GM21360 (cell line): ENCODE measurements around the gene PSMC3IP.
"Not testable (repeated sequence)": the region's sequence is repeated elsewhere in the genome, so short reads cannot be mapped to it uniquely, and the experiment has no call there.

Experiments
- ATAC-seq: cut with Tn5 transposase; IDR thresholded peaks from one replicate; pipeline ENCODE4 v1.9.1; 2021; ENCODE audit warnings: mild to moderate bottlenecking, moderate library complexity; ENCODE audit not compliant: unreplicated experiment

PSMC3IP gene

GRCh38 chr17:42562388-42563142, 15.0 kb downstream of the PSMC3IP start:
- ATAC-seq = no peak

- peak; percentile 44 for ATAC-seq
Observed at GRCh38 chr17:42561897-42562387, 15.6 kb downstream of the PSMC3IP start, which contains the start of gene COASY. Gene COASY, plus strand, starts transcription at chr17:42562148. Its CDS starts 475 bp downstream, at chr17:42562623.

- ATAC-seq = no peak
Observed at GRCh38 chr17:42560246-42560645, 17.3 kb downstream of the PSMC3IP start.

- no peak for ATAC-seq
Observed at GRCh38 chr17:42559075-42559474, 18.5 kb downstream of the PSMC3IP start.

GRCh38 chr17:42555961-42556617, 21.4 kb downstream of the PSMC3IP start:
- not testable (repeated sequence) for ATAC-seq

GRCh38 chr17:42555122-42555622, 22.4 kb downstream of the PSMC3IP start:
- no peak for ATAC-seq

GRCh38 chr17:42554250-42555121, 23.0 kb downstream of the PSMC3IP start:
- peak; percentile 52 for ATAC-seq

GRCh38 chr17:42553866-42554249, 23.7 kb downstream of the PSMC3IP start:
- ATAC-seq = no peak

GRCh38 chr17:42553161-42553818, 24.2 kb downstream of the PSMC3IP start:
- no peak for ATAC-seq

- ATAC-seq = not testable (repeated sequence)
Observed at GRCh38 chr17:42552736-42553135, 24.8 kb downstream of the PSMC3IP start, which contains the start of gene HSD17B1. Gene HSD17B1, plus strand, starts transcription at chr17:42552923. Its CDS starts 11 bp downstream, at chr17:42552934.

- no peak for ATAC-seq
Observed at GRCh38 chr17:42548993-42549755, 28.4 kb downstream of the PSMC3IP start.

- ATAC-seq = no peak
Observed at GRCh38 chr17:42548070-42548837, 29.3 kb downstream of the PSMC3IP start.

- no peak for ATAC-seq
Observed at GRCh38 chr17:42547698-42548069, 29.8 kb downstream of the PSMC3IP start.

GRCh38 chr17:42547001-42547461, 30.5 kb downstream of the PSMC3IP start:
- ATAC-seq = no peak

GRCh38 chr17:42545755-42546505, 31.6 kb downstream of the PSMC3IP start:
- ATAC-seq = not testable (repeated sequence)

- no peak for ATAC-seq
Observed at GRCh38 chr17:42544874-42545283, 32.6 kb downstream of the PSMC3IP start.

- ATAC-seq = no peak
Observed at GRCh38 chr17:42543190-42544079, 34.1 kb downstream of the PSMC3IP start.
